LHCN-M2 (cell line): ENCODE measurements around the gene LHPP. TPM values are rescaled to one million over a fixed set of nuclear protein-coding genes. Genes with fewer than 3 reads are reported as not detected.

Source experiments
- DNase-seq: peaks from one replicate; pipeline ENCODE4 v3.0.0-alpha.2; 2012; ENCODE audit warnings: low read depth
- total RNA-seq: library from RNA; depleted of rRNA; stranded (reverse); fragments of >200 nt; gene quantifications from 2 replicates; pipeline ENCODE4 v1.2.3, GENCODE V29; 2014

Gene LHPP
- total RNA-seq, 1 experiment from 2014 or later = 13.2 TPM

DNA sequence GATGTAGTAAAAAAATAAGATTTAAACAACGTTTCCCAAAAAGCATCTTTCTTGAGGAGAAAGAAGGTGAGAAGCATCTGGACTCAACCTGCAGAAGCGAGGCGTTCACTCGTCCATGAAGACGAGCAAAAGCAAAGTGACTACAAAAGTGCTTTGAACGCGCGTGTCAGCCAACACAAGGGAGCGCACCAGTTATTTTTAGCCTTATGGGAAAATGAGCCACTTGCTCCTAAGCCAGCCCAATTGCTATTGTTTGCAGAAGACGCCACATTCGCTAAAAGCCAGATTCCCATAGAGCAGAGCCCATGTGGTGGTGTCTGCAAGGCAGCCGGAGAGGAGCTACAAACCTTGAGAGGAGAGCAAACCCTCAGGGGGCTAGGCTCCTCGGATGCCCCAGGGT is 160.0 kb downstream of the LHPP start:
- DNase-seq = no peak

DNA sequence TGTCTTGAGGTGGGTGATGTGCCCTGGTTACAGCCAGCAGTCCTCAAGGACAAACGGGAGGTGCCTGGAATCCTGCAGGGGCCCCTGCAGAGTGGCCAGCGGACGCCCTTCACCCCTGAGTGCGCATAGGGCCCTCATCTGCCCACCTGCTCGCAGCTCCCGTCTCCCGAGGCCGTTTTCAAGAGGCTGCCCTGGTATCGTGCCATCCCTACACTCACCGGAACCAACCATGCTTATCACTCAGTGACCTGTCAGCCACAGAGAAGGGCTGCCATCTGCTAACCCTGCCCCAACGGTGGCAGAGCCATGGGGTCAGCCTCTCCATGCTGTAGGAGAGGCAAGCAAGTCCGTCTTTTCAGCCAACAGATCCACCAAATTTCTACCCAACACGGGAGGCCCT is 160.5 kb downstream of the LHPP start:
- DNase-seq = no peak

DNA sequence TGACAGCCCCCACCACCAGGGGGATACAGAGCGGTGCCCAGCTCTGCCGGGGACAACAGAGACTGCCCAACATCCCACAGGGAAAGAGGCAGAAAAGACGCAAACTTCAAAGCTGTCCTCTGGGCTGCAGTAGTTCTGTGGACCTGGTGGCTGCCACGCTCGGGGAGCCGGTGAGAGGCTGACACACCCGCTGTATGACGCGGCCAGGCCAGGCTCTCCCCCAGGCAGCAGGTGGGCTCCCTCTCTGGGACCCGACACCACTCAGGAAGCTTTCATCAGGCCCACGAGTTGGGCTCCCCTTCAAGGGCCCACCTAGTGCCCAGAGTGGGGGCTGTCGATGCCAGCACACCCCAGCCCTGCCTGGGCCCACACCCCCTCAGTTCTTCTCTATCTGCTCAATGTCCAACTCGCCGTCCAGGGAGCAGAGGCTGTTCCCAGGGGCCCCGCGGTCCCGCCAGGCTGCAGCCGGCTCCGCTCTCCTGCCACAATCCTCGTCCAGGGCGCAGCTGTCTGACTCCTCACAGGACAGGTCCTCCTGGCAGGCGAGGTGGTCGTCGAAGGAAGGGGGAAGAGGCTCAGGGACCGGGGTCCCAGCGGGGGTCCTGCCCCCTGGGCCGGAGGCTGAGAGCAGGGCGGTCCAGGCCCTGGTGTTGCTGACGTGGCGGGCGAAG is 161.4 kb downstream of the LHPP start:
- DNase-seq = no peak

DNA sequence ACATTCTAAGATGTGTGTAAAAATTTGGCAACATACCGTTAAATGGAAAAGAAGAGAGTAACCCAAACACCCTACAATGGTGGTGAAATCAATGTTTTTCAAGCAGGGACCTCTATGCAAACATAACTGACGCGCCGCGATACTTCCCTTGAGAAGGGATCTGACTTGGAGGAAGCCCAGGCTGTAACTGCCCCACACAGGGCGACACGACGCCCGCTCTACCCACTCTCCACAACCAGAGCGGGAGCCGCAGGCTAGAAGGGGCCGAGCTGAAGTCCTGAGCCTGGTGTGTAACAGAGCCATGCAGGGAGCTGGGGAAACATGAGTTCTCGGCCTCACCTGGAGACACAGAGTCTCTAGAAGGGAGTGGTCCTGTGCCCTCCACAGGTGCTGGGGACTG is 162.4 kb downstream of the LHPP start:
- no peak for DNase-seq

DNA sequence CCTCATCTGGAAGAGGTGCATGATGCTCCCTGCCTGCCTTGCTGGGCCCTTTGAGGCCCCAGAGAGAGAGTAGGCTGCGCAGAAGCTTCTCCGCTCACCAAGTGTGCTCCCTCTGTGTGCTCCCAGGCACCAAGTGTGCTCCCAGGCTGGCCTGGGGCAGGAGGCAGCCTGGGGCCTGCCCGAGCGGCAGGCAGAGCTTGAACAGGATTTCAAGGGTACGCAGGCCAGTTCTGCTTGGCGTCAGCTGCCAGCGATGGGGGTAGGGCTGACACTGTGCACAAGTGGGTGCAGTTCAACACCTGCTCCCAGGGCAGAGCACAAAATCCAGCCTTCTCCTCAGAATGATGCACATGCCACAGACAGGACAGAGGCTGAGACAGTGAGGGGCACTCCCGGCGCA is 162.8 kb downstream of the LHPP start:
- DNase-seq = no peak

DNA sequence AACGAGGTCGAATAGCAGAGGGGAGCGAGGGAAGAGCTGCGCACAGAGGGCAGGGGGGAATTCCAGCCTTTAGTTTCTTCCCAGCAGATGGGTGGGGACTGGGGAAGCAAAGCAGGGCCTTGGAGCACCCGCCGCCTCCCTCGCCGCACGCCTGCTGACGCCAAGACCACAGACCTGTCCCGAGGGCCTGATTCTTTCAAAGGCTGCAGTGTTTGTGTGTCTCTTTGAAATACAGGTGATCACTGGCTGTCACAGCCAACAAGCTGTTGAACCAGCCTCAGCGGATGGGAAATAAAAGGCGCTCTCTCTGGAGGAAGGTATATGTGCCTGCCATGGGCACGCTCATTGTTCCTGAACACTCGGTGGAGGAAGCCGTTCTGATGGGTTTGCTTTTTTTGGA is 163.3 kb downstream of the LHPP start:
- DNase-seq = no peak

DNA sequence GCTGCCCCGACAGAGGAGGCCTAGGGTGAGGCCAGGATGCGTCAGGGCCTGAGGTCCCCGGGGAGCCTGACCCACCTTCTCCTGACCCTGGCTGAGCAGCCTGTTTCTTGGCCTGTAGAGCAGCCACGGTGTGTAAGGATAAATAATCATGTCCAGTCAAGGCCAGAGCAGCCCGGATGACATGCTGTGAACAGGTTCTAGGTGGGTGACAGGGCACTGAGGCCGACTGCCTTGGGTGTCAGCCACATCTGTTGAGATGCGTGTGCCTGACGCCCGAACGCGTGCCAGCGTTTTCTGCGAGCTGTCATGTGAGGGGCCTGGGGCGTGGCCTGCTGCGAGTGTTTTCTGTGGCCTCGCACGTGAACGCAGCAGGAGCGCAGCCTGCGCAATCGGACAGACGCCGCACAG is 164.2 kb downstream of the LHPP start:
- no peak for DNase-seq

DNA sequence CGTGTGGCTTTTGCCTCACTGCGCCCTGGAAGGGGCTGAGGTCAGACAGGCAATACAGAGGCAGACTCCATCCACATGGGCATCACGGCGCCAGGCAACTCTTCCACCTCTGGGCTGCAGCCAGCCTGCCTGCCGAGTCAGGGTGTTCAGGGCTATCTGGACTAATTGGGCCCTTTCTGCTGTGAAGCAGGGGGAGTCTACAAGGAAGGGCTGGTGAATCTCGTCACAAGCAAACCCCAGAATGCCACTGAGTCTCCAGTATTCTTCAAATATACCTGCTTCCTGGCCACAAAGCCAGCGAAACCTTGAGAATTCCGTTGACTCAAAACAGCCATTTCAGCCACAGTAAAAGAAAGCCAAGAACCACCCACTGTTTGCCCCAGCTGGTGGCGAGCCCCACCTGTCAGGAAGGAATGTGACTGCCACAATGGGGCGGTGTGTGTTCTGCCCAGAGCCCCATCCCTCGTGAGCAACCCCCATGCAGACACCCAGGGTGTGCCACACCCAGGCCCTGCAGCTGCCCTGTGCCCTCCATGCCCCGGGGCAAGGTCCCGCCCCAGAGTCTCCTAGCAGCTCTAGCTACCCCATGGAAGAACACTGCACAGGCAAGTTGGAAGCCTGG is 165.2 kb downstream of the LHPP start:
- peak; percentile 77 for DNase-seq

DNA sequence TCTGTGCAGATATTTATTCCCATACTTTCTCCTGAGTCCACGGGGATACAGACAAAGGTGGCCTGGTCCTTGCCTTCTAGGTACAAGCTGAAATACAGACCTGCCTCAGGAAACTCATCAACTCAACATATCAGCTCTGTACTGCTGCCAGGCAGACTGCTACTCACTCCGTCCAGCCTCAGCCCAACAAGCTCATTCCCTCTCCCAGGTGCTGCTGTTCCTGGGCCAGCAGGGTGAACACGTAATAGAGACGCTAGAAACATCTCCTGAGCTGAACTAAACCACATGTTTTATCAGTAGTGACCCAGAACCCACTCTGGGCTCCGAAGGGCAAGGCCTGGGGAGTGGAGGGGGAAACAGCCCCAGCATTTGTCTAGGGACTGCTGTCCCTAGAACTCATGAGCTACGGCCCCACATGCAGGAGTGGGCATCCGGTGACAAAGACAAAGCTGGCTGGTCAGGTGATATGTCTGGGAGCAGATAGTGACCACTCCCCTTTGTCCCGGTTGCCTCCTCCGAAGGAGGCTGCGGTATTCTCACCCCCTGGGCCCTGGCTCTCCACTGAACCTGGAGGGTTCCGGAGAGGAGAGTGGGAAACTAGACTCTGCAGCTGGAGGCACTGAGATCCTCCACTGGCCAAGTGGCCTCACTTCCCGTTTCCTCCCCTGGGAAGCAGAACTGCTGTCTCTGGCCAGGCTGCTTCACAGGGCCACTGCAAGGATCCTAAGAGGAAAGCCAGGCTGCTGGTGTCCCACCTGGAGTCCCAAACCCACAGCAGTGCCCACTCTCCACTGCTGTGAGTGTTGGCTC is 166.4 kb downstream of the LHPP start:
- DNase-seq = no peak

DNA sequence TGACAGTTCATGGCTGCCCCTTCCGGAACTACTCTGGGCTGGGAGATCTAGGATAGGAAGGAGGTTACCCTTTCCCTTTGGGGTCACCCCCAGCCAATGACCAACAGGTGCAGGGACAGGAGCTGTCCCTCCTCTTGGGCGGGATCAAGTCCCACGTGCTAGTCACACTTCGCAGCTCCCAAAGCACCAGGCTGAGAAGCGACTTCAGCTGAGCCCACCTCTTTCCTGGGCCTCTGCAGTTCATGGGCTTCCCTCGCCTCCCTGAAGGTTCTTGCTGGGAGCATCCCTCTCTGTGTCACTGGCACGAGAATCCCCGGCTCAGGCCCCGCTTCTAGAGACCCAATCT is 167.0 kb downstream of the LHPP start:
- no peak for DNase-seq

DNA sequence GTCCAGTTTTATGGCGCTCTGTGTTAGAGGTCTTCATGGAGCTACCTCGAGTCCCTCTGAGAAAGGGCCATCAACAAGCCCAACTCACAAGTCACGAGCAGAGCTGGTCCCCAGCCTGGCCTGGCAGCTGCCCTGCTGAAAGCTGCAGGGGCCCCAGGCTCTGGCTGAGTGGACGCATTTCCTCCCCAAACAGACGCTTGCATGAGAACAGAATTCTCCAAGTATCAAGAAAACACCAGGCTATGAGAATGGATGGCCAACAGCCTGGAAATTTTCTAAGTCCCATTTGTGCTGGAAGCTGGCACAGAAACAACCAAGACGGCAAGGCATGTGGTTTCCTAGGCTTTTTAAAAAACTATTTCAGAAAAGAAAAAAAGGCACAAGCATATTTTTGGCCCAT is 167.8 kb downstream of the LHPP start:
- no peak for DNase-seq

DNA sequence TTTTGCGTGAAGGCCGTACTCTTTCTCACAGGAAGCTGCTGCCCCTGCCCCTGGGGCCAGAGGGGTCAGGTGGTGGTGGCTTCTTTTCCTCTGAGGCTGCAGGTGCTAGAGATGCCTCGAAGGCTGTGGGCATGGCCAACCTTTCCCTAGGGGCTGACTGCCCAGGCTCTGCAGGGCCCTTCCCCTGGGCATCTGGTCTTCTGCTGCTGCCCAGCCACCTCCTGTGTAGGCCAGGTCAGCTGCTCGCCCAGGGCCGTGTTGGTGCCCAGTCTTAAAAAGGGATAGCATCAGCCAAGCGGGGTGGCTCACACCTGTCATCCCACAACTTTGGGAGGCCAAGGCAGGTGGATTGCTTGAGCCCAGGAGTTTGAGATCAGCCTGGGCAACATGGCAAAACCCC is 168.2 kb downstream of the LHPP start:
- DNase-seq = no peak

DNA sequence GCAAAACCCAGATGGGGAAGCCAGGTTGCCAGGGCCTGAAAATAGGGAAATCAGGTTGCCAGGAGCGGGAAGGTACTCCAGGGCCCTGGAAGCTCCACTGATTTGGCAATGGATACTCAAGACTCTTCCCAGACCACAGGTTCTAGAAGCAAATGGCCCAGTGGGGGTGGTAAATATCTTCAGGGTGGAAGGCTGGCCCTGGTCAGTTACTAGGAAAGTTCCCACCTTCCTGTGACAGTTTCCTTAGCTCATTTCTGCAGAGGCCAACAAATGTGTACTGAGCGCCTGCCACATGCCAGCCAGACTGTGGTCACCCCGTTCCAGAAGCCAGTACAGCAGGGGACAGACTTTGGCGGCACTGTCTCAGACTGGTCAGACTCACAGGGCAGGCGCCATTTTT is 168.9 kb downstream of the LHPP start:
- DNase-seq = no peak

DNA sequence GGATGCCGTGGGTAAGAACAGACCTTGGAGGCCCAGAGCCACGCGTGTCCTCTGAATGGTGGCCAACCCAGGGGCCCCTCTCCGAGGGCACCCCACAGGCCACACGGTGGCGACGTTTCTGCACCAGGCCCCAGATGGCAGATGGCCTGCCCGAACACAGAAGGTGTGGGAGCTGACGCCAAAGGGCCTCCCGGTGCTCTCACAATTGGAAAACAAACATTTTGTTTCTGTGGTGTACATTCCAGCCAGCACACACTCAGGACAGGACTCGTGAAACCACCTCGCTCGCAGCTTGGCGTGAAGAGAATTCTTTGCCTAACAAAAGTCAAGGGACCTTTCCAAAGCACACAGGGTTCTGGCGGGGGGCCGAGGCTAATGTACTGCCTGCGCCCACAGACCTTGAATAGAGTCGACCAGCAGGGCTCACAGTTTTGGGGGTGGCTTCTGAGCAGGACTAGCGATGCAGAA is 170.5 kb downstream of the LHPP start:
- no peak for DNase-seq

DNA sequence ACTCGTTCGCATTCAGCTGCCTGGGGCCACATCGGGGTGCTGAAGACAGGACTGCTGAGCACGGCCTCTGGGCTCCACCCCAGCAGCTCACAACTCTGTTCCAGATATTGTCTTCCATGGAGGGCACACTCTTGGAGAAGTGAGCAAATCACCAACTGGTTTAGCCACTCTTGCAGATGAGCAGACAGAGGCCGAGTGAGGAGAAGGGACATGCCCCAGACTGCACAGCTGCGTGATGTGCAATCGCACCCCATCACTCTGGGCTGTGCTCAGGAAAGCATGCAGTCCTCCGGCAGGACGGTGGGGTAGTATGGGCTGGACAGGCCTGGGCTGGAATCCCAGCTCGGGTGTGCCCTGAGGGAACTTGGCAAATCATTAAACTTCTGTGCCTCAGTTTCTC is 170.9 kb downstream of the LHPP start:
- DNase-seq = no peak

DNA sequence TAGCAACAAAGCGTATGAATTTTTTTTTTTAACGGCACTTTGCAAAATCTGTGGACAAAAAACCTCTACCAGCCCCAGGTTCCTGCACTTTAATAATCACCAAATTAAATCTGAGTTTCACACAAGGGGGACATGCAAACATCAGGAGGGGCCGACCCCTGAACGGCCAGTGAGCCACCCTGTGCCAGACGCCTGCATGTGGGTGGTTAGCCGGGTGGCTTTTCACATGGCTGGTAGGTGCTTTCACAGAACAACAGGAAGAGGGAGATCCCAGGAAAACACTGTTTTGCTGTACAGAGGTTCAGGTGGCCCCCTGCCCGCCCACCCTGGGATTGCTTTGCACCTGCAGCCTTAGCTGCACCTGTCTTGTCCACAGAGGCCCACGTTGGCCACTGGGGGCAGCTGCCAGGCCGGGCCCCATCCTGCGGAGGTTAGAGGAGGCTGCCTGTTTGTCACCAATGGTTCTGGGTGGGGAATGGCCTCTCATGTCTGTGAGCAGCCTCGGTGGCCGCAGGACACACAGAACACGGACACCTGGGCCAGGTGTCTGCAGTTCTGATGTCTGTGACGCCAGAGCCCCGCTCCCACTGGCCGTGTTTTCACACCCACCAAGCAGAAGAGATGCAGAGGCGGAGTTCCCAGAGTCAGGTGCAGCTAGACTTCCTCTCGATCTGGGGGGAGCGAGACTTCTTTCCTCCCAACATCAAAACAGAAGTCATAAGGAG is 174.8 kb downstream of the LHPP start:
- DNase-seq = no peak

DNA sequence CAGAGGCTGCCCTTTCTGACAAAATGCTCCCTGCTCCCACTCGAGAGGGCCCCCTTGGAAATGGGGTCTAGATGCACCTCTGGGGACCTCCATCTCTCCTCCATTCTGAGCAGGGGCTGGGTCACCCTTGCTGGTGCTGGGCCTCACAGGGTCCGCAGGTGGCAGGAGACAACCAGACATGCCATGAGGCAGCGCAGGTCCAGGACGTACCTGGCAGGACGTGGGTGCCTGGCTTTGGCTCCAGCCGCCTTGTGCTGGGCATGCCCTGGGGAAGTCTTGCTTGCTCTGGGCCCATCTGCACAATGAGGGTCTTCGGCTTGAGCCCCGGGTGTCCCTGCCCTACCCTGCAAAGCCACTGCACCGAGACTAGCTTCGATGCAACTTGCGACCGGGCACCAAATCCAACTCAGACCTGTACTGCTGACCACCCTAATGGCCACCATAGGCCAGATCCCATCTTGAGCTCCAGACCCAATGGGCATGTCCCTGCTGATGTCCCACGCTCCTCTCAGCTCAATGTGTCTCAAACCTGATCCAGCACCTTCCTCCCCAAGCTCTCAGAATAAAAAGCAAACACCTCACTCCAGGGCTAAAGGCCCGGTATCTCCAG is 175.6 kb downstream of the LHPP start:
- no peak for DNase-seq

DNA sequence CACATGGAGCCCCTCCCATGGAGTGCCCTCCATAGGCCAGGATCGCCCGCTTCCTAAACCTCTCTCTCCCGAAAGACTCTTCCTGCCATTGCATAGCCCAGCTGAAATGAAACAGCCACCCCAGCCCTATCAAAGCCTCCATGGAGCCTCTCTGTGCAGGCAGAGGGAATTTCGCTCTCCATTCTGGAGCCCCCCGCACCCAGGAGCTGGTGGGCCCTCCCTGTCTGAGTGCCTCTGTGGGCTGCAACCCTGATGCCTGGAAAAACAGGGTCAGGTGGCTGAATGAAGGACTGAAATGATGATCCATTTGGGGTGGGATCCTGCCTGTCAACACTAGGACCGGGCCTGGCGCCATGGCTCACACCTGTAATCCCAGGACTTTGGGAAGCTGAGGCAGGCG is 176.1 kb downstream of the LHPP start:
- no peak for DNase-seq

DNA sequence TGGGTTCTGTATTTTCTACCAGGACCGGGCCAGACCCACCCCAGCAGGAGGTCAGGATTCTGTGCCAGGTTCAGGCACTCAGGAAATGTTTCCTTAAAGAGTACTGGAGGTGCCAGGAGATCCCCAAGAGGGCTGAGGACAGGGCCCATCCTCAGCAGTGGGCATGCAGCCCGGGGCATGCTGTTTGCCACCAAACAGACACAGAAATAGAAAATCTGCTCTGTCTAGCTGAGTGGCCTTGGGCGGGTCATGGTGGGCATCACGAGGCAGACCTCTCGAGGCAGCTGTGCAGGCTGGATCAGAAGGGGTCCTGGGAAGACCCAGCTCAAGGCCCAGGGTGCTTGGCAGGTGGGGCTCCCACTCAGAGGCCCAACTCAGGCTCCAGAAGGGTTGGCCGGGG is 177.6 kb downstream of the LHPP start:
- DNase-seq = no peak

DNA sequence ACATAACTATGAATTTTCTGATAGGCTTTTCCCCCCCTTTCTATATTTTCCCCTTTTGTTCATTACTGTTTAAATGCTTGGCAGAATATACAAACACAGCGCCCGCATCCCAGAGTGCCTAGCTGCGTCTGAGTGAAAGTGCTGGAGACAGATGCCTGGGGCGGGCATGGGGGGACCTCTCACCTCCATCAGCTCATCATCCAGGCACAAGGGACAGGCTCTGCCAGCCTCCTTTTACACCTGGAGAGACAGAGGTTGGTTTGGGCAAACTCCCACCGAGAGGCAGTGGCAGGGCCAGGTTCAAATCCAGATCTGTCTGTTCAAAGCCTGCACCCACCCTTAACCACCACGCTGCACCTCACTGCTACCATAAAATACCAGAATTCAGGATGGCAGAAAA is 178.0 kb downstream of the LHPP start:
- no peak for DNase-seq

DNA sequence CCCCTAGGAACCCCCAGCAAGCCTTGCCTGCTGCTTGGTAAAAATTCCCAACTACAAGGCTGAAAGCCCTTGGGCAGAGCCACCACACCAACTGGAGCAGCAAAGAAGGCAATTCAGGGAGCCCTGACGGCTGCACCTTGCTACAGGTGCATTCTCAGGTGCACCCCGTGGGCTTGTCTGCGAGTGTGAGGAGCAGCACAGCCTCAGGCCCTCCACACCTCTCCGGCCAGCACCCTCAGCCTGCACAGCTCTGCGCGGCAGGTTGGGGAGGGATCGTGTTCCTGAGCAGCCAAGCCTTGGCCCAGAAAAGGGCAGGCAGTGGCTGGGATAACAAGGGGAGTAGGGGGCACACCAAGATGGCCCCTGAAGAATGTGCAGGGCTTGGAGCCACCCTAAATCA is 178.4 kb downstream of the LHPP start:
- no peak for DNase-seq
